ENCODE results near the gene NOP10.
"Not testable (repeated sequence)": the region's sequence is repeated elsewhere in the genome, so short reads cannot be mapped to it uniquely, and the experiment has no call there.

Gene NOP10

GRCh38 chr15:34342737-34343575, at the start of gene NOP10, which contains the start of gene NUTM1:
NOP10 (minus strand) TSS chr15:34343136; CDS start chr15:34343073, 63 bp downstream.
NUTM1 (plus strand) TSS chr15:34343315; CDS start chr15:34343697, 382 bp downstream.
- DNase-seq, result peak; percentile 91

GRCh38 chr15:34389594-34390086, 46.7 kb upstream of the NOP10 start:
- DNase-seq, result not testable (repeated sequence)

- not testable (repeated sequence) for DNase-seq
Measured at GRCh38 chr15:34381829-34382521, 39.0 kb upstream of the NOP10 start.

- DNase-seq, result not testable (repeated sequence)
Measured at GRCh38 chr15:34380491-34380890, 37.6 kb upstream of the NOP10 start.

- no peak for DNase-seq
Measured at GRCh38 chr15:34376856-34377255, 33.9 kb upstream of the NOP10 start.

- DNase-seq, result not testable (repeated sequence)
Measured at GRCh38 chr15:34375541-34375940, 32.6 kb upstream of the NOP10 start.

DNA sequence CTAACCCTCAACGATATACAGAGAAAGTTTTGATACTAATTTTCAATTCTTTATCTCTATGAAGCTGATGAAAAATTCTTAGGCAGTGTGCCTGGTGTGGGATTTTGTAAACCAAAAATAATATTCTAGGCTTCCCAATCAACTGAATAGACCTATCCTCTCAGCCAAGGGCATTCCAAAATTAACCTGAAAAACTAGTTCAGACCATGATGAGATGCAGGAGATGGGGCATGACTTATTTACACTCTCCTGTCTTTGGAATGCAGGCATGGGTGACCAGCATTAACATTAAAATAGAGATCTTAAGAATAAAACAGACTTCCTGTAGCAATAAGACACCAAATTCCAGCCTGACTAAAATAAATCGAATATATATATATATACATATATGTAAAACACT, 31.9 kb upstream of the NOP10 start:
- no peak for DNase-seq

DNA sequence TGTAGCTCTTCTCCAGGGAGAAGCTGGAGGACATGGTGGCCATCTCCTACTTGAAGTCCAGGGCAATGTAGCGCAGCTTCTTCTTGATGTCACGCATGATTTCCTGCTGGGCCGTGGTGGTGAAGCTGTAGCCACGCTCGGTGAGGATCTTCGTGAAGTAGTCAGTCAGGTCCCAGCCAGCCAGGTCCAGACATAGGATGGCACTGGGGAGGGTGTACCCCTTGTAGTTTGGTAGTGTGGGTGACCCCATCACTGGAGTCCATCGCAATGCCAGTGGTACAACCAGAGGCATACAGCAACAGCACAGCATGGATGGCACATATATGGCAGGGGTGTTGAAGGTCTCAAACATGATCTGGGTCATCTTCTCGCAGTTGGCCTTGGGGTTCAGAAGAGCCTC, 31.0 kb upstream of the NOP10 start:
- no peak for DNase-seq

- DNase-seq, result no peak
Measured at GRCh38 chr15:34370643-34371042, 27.7 kb upstream of the NOP10 start.

DNA sequence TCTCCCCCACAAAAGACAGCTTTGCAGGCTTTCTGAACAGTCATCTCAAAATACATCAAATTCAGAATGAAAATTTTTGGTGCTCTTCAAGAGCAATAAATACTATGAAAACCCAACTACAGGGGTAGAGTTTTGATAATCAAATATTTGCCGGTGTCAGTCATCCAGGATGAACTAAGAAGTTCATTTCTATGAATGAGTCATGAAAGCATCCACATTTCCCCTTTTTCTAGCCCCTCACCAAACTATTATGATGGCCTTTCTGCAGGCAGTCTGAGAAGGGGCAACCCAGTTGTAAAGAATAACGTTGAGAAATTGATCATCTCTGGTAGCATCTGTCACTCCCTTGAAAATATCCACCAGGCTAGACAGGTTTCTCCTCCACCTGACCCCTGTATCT, 27.2 kb upstream of the NOP10 start:
- no peak for DNase-seq

- DNase-seq, result peak; percentile 87
Measured at GRCh38 chr15:34367101-34368081, 24.5 kb upstream of the NOP10 start, which contains the start of gene LPCAT4. LPCAT4 (minus strand) TSS chr15:34367196; CDS start chr15:34367100, 96 bp downstream.

DNA sequence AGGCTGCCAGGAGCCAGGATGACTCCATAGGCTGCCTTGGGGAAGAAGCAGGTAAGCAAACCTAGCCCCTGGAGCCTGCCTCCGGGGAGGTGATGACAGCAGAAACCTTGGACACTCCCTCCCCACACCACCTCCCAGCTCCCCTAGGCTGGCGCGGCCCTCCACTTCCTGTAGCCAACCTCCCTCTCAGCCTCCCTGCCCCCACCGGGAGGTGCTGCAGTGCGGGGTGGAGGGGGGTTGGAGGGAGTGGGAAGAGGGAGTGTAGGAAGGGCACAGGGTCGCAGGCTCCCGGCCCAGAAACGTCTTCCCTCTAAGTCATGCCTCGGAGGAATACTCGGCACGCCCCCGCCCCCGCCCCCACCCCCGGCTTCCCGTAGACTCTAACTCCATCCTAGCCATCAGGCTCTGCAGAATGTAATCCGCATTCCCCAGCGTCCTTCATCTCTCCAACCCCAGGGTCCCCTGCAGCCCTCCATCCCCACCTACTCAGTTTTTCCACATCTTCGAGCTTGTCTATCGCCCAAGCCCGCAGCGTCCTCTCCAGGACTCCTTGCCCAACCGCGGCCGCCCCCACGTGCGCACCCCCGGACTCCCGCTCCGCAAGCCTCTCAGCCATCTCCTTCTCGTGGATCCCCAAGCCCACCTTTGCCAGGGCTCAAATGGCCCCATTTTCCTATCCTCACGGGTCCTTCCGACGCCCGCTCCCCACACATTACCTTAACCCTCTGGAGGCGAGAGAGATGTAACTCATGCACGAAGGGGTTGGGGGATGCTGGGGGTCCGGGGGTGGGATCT, 23.5 kb upstream of the NOP10 start:
- DNase-seq, result peak; percentile 76

- DNase-seq, result no peak
Measured at GRCh38 chr15:34365836-34366235, 22.9 kb upstream of the NOP10 start.

GRCh38 chr15:34365091-34365825, 22.3 kb upstream of the NOP10 start:
- no peak for DNase-seq

DNA sequence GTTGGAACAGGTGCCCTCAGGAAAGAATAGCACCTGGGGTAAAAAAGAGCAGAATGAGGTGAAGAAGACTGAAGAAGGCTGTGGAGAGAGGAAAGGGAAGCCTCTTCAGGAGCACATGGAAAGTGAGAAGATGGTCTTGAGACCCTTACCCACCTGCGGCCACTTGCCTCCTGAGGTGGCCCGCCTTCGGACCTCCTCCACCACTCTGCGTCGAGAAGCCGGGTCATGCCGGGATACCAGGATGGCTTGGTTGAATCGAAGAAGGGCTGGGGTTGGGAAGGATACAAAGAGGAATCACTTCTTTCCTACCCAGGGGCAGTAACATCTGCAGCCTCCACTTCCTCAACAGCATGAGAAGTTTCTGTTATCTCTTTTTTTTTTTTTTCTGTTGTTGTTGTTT, 21.1 kb upstream of the NOP10 start:
- DNase-seq, result no peak

DNA sequence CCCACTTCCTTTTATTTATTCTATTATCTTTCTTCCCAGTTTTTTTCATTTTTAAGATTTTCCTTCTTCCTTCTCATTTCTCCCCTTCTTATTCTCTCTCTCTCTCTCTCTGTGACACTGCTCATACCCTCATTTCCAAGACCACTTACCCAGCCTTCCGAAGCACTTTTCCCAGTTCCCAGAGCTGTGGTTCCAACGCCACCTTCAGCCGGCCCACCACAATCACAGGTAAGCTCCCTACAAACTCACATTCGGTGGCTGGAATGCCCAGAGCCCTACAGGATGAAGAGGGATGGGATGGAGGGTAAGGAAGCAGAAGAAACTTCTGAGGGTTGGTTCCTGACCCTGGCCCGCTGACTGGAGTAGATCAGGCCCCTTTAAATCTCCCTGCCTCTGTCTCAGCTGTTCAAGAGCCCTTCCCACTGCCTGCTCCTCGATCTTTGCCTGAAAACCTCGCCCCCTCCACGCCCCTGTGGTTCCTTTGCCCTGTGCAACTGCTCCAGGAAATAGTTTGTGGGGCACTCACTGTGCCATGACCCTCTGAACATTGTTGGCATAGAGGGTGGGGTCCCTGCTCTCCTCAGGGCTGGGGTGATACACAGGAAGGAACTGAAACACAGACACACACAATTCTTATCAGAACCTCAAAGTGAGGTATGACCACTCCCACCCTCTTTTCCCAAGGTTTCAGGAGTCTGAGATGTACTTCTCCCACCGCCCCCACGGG, 19.3 kb upstream of the NOP10 start:
- DNase-seq, result no peak

DNA sequence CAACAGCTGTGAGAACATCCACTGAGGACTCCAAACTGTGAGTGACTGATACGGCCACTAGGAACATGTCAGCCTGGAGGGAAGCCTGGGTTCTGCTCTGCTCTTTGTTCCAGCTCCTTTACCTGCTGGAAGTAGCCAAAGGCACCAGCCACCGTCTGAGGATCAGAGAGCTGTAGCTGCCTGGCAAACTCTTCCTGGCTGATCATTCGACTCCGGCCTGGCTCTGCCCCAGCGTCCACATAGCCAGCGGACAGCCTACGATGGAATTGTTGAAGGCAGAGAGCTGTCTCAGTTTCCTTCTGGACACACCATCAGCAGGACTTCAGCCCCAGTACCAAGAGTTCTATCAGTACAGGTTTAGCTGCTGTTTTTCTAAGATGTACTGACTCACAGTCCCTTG, 18.3 kb upstream of the NOP10 start:
- DNase-seq, result no peak

DNA sequence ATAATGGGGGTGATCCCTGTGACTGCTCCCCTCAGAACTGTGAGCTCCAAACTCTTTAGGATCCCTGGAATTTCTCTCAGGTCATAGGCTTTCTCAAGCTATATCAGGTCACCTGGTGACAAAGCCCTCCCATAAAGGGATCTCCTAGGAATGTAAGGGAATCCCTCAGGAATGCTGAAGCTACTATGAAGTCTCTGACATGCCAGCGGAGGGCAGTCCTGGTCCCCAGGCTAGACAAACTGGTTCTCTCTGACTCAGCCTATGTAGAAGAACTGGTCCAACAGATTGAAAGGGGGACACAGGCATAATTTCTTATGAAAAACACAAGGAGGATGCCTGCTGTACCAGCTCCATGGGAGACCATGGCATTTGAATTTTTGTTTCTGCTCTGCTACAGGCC, 17.4 kb upstream of the NOP10 start:
- DNase-seq, result peak; percentile 33

GRCh38 chr15:34359416-34359815, 16.5 kb upstream of the NOP10 start:
- DNase-seq, result no peak

DNA sequence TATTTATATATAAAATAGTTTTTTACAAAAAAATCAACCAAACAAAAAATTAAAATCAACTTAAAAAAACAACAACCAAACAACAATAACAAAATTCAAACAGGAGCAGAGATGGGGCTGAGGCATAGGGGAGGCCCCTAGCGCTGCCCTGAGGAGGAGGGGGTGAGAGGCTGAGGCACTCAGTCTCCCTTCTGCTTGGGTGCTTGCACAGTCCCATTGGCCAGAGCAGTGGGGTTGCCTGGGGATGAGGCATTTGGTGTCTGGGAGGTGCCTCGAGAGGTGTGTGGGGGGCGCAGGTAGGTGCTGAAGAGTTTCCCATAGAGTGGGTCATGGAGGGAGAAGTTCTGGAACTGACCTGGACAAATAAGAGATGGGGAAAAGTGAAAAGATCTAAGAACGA, 16.0 kb upstream of the NOP10 start:
- DNase-seq, result no peak
